Activated naive CD4-positive, alpha-beta T cell treated with anti-CD3 and anti-CD28 coated beads, Interleukin-2, amount 10 ng/mL, durations not matched to agents 7 days and 5 days (primary cell): ENCODE data around the gene EXO1.
A peak's percentile ranks its signal among the peaks of the same experiment; 100 is the strongest.
"Not testable (repeated sequence)": the region's sequence is repeated elsewhere in the genome, so short reads cannot be mapped to it uniquely, and the experiment has no call there.

Experiments used
- CTCF ChIA-PET: fragments of 350-600 bp; sonication (Branson Sonifier 250); formaldehyde crosslinking; loops from one replicate; lab custom pipeline; 2021; ENCODE audit warnings: antibody characterized with exemption; lab: Charles Lee
- DNase-seq: peaks from one replicate; pipeline ENCODE4 v3.0.0-alpha.2; 2020
- H3K27ac Mint-ChIP-seq: one replicate; pipeline ENCODE4 v1.8.0; 2021; ENCODE audit warnings: mild to moderate bottlenecking, moderate library complexity, mixed read lengths
- H3K27me3 Mint-ChIP-seq: one replicate; pipeline ENCODE4 v1.8.0; 2021; ENCODE audit warnings: mild to moderate bottlenecking, mixed read lengths
- H3K36me3 Mint-ChIP-seq: one replicate; pipeline ENCODE4 v1.8.0; 2021; ENCODE audit warnings: mixed read lengths
- H3K4me1 Mint-ChIP-seq: one replicate; pipeline ENCODE4 v1.8.0; 2021; ENCODE audit warnings: mixed read lengths
- H3K4me3 Mint-ChIP-seq: one replicate; pipeline ENCODE4 v1.8.0; 2021; ENCODE audit warnings: mild to moderate bottlenecking, moderate library complexity, mixed read lengths
- H3K9me3 Mint-ChIP-seq: one replicate; pipeline ENCODE4 v1.8.0; 2021; ENCODE audit warnings: mixed read lengths

The EXO1 gene

GRCh38 chr1:241847796-241848685 lies at the start of gene EXO1:
Gene EXO1, plus strand, starts transcription at chr1:241848204. Its CDS starts 2,222 bp downstream, at chr1:241850426.
- CTCF ChIA-PET, result interaction anchor here (0.6 to 1.5 kb wide), 2 partner anchors 11 to 237 kb away, joined by 3 to 6 read pairs; no protein-coding TSS in a partner anchor
- Mint-ChIP-seq H3K27me3 (peaks cover 3% of the 10 kb centered on the region), H3K27ac (peak within 1 kb of the TSS; percentile 100), H3K4me3 (peak within 1 kb of the TSS; percentile 94), H3K36me3 (peaks cover 20% of the 10 kb centered on the region), H3K4me1 (peaks cover 43% of the 10 kb centered on the region), H3K9me3 (no peaks in the 10 kb centered on the region)
- peak; percentile 93 for DNase-seq

GRCh38 chr1:241799416-241799815 lies 48.6 kb upstream of the EXO1 start:
- CTCF ChIA-PET, result no interaction called here
- peaks cover 13% of the 10 kb centered on the region for H3K27me3 Mint-ChIP-seq
- DNase-seq, result no peak
- H3K4me1 Mint-ChIP-seq, result no peaks in the 10 kb centered on the region
- no peaks in the 10 kb centered on the region for H3K9me3 Mint-ChIP-seq
- no peaks in the 10 kb centered on the region for H3K36me3 Mint-ChIP-seq
- no peak overlapping the region for H3K4me3 Mint-ChIP-seq
- no peak overlapping the region for H3K27ac Mint-ChIP-seq

- Mint-ChIP-seq H3K36me3 (no peaks in the 10 kb centered on the region), H3K4me3 (no peak overlapping the region), H3K4me1 (no peaks in the 10 kb centered on the region), H3K27ac (no peak overlapping the region), H3K27me3 (peaks cover 16% of the 10 kb centered on the region), H3K9me3 (no peaks in the 10 kb centered on the region)
- CTCF ChIA-PET, result no interaction called here
- DNase-seq, result no peak
These were observed 47.4 kb upstream of the EXO1 start for GRCh38 chr1:241800640-241801039.

- no peak for DNase-seq
- no peaks in the 10 kb centered on the region for H3K36me3 Mint-ChIP-seq
- H3K27ac Mint-ChIP-seq, result no peak overlapping the region
- H3K27me3 Mint-ChIP-seq, result peaks cover 16% of the 10 kb centered on the region
- CTCF ChIA-PET, result interaction anchor here (0.9 kb wide), 1 partner anchor 11 kb away, joined by 3 read pairs; no protein-coding TSS in a partner anchor
- no peaks in the 10 kb centered on the region for H3K9me3 Mint-ChIP-seq
- H3K4me1 Mint-ChIP-seq, result no peaks in the 10 kb centered on the region
- no peak overlapping the region for H3K4me3 Mint-ChIP-seq
These were observed 45.1 kb upstream of the EXO1 start for GRCh38 chr1:241802863-241803262.

- H3K36me3 Mint-ChIP-seq, H3K4me3 Mint-ChIP-seq, H3K4me1 Mint-ChIP-seq, DNase-seq, H3K9me3 Mint-ChIP-seq, H3K27ac Mint-ChIP-seq, CTCF ChIA-PET: not testable (repeated sequence)
- H3K27me3 Mint-ChIP-seq, result peaks cover 16% of the 10 kb centered on the region
These were observed 43.3 kb upstream of the EXO1 start for GRCh38 chr1:241804706-241805105.

GRCh38 chr1:241808265-241808664 lies 39.7 kb upstream of the EXO1 start:
- no peak overlapping the region for H3K27ac Mint-ChIP-seq
- H3K9me3 Mint-ChIP-seq, result no peaks in the 10 kb centered on the region
- H3K27me3 Mint-ChIP-seq, result peaks cover 5% of the 10 kb centered on the region
- H3K36me3 Mint-ChIP-seq, result no peaks in the 10 kb centered on the region
- CTCF ChIA-PET, result interaction anchor here (0.7 kb wide), 1 partner anchor 609 kb away, joined by 3 read pairs; no protein-coding TSS in a partner anchor
- H3K4me1 Mint-ChIP-seq, result no peaks in the 10 kb centered on the region
- no peak overlapping the region for H3K4me3 Mint-ChIP-seq
- DNase-seq, result no peak

- Mint-ChIP-seq H3K4me3 (no peak overlapping the region), H3K27ac (no peak overlapping the region), H3K9me3 (no peaks in the 10 kb centered on the region), H3K4me1 (no peaks in the 10 kb centered on the region), H3K27me3 (no peaks in the 10 kb centered on the region), H3K36me3 (no peaks in the 10 kb centered on the region)
- DNase-seq, result no peak
- CTCF ChIA-PET, result no interaction called here
These were observed 37.1 kb upstream of the EXO1 start for GRCh38 chr1:241810769-241811405.

- CTCF ChIA-PET, result no interaction called here
- no peak for DNase-seq
- no peak overlapping the region for H3K27ac Mint-ChIP-seq
- no peaks in the 10 kb centered on the region for H3K9me3 Mint-ChIP-seq
- no peaks in the 10 kb centered on the region for H3K36me3 Mint-ChIP-seq
- H3K4me3 Mint-ChIP-seq, result no peak overlapping the region
- no peaks in the 10 kb centered on the region for H3K4me1 Mint-ChIP-seq
- H3K27me3 Mint-ChIP-seq, result peaks cover 5% of the 10 kb centered on the region
These were observed 34.2 kb upstream of the EXO1 start for GRCh38 chr1:241813768-241814320.

- DNase-seq, result no peak
- H3K27me3 Mint-ChIP-seq, result peaks cover 5% of the 10 kb centered on the region
- H3K4me3 Mint-ChIP-seq, result no peak overlapping the region
- CTCF ChIA-PET, result interaction anchor here (0.7 kb wide), 1 partner anchor 204 kb away, joined by 3 read pairs; no protein-coding TSS in a partner anchor
- no peaks in the 10 kb centered on the region for H3K9me3 Mint-ChIP-seq
- no peaks in the 10 kb centered on the region for H3K4me1 Mint-ChIP-seq
- H3K36me3 Mint-ChIP-seq, result no peaks in the 10 kb centered on the region
- no peak overlapping the region for H3K27ac Mint-ChIP-seq
These were observed 32.0 kb upstream of the EXO1 start for GRCh38 chr1:241816008-241816407.

GRCh38 chr1:241817331-241817792 lies 30.6 kb upstream of the EXO1 start:
- no peaks in the 10 kb centered on the region for H3K4me1 Mint-ChIP-seq
- no peaks in the 10 kb centered on the region for H3K9me3 Mint-ChIP-seq
- no peak for DNase-seq
- H3K27me3 Mint-ChIP-seq, result peaks cover 5% of the 10 kb centered on the region
- CTCF ChIA-PET, result no interaction called here
- no peak overlapping the region for H3K27ac Mint-ChIP-seq
- no peak overlapping the region for H3K4me3 Mint-ChIP-seq
- H3K36me3 Mint-ChIP-seq, result no peaks in the 10 kb centered on the region

GRCh38 chr1:241817956-241818612 lies 29.9 kb upstream of the EXO1 start:
- H3K4me1 Mint-ChIP-seq, result no peaks in the 10 kb centered on the region
- DNase-seq, result no peak
- CTCF ChIA-PET, result no interaction called here
- H3K27ac Mint-ChIP-seq, result no peak overlapping the region
- H3K9me3 Mint-ChIP-seq, result no peaks in the 10 kb centered on the region
- no peak overlapping the region for H3K4me3 Mint-ChIP-seq
- H3K36me3 Mint-ChIP-seq, result no peaks in the 10 kb centered on the region
- H3K27me3 Mint-ChIP-seq, result peaks cover 5% of the 10 kb centered on the region

- CTCF ChIA-PET, result no interaction called here
- Mint-ChIP-seq H3K9me3 (no peaks in the 10 kb centered on the region), H3K27ac (no peak overlapping the region), H3K27me3 (peaks cover 5% of the 10 kb centered on the region), H3K36me3 (no peaks in the 10 kb centered on the region), H3K4me3 (no peak overlapping the region), H3K4me1 (no peaks in the 10 kb centered on the region)
- DNase-seq, result no peak
These were observed 28.6 kb upstream of the EXO1 start for GRCh38 chr1:241819340-241819866.

- CTCF ChIA-PET, result no interaction called here
- Mint-ChIP-seq H3K9me3 (no peaks in the 10 kb centered on the region), H3K36me3 (no peaks in the 10 kb centered on the region), H3K27ac (no peak overlapping the region), H3K4me3 (no peak overlapping the region), H3K27me3 (peaks cover 5% of the 10 kb centered on the region), H3K4me1 (no peaks in the 10 kb centered on the region)
- no peak for DNase-seq
These were observed 26.6 kb upstream of the EXO1 start for GRCh38 chr1:241821363-241821762.

GRCh38 chr1:241822846-241823245 lies 25.2 kb upstream of the EXO1 start:
- CTCF ChIA-PET, result no interaction called here
- Mint-ChIP-seq H3K4me1 (no peaks in the 10 kb centered on the region), H3K4me3 (no peak overlapping the region)

More at GRCh38 chr1:241822846-241823245, 25.2 kb upstream of the EXO1 start:
- Mint-ChIP-seq H3K27me3 (peaks cover 5% of the 10 kb centered on the region), H3K36me3 (no peaks in the 10 kb centered on the region), H3K27ac (no peak overlapping the region), H3K9me3 (no peaks in the 10 kb centered on the region)
- DNase-seq, result no peak
